Measurements from ENCODE around the gene ANKRD28. TPM values are rescaled to one million over a fixed set of nuclear protein-coding genes. Genes with fewer than 3 reads are reported as not detected.
"Not testable (repeated sequence)": the region's sequence is repeated elsewhere in the genome, so short reads cannot be mapped to it uniquely, and the experiment has no call there.

The ANKRD28 gene
- total RNA-seq, 1 donor from 2014 or later, result 60.6 TPM

GRCh38 chr3:15755780-15756179, 42.0 kb downstream of the ANKRD28 start:
- no peak for FAIRE-seq
- Histone ChIP-seq H3K4me3 (ENCODE audit: low read depth, low read length) (no peak overlapping the region), H3K36me3 (ENCODE audit: control insufficient read depth, insufficient read depth, low read length) (no peaks in the 10 kb centered on the region), H3K27me3 (ENCODE audit: control insufficient read depth, insufficient read depth, low read length) (no peaks in the 10 kb centered on the region)
- TF ChIP-seq, protein P1, sequence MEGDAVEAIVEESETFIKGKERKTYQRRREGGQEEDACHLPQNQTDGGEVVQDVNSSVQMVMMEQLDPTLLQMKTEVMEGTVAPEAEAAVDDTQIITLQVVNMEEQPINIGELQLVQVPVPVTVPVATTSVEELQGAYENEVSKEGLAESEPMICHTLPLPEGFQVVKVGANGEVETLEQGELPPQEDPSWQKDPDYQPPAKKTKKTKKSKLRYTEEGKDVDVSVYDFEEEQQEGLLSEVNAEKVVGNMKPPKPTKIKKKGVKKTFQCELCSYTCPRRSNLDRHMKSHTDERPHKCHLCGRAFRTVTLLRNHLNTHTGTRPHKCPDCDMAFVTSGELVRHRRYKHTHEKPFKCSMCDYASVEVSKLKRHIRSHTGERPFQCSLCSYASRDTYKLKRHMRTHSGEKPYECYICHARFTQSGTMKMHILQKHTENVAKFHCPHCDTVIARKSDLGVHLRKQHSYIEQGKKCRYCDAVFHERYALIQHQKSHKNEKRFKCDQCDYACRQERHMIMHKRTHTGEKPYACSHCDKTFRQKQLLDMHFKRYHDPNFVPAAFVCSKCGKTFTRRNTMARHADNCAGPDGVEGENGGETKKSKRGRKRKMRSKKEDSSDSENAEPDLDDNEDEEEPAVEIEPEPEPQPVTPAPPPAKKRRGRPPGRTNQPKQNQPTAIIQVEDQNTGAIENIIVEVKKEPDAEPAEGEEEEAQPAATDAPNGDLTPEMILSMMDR (IDR thresholded peaks at IDR 0.05; ENCODE audit: insufficient read depth, low read length, severe bottlenecking), result no peak
- no peak for DNase-seq (ENCODE audit: low read depth)

- no peak overlapping the region for H3K4me3 ChIP-seq (ENCODE audit: low read depth, low read length)
These were observed 42.6 kb downstream of the ANKRD28 start for GRCh38 chr3:15755181-15755580.

GRCh38 chr3:15754047-15754446, 43.7 kb downstream of the ANKRD28 start:
- H3K4me3 ChIP-seq (ENCODE audit: low read depth, low read length), result no peak overlapping the region
- FAIRE-seq (no peak), DNase-seq (ENCODE audit: low read depth) (peak; percentile 81)
- H3K27me3 ChIP-seq (ENCODE audit: control insufficient read depth, insufficient read depth, low read length), result no peaks in the 10 kb centered on the region
- TF ChIP-seq, protein P1 (IDR thresholded peaks at IDR 0.05; ENCODE audit: insufficient read depth, low read length, severe bottlenecking), result no peak
- H3K36me3 ChIP-seq (ENCODE audit: control insufficient read depth, insufficient read depth, low read length), result peaks cover 1% of the 10 kb centered on the region

More at GRCh38 chr3:15755181-15755580, 42.6 kb downstream of the ANKRD28 start:
- no peak for DNase-seq (ENCODE audit: low read depth)
- Histone ChIP-seq H3K27me3 (ENCODE audit: control insufficient read depth, insufficient read depth, low read length) (no peaks in the 10 kb centered on the region), H3K36me3 (ENCODE audit: control insufficient read depth, insufficient read depth, low read length) (peaks cover 1% of the 10 kb centered on the region)
- no peak for FAIRE-seq
- TF ChIP-seq, protein P1 (IDR thresholded peaks at IDR 0.05; ENCODE audit: insufficient read depth, low read length, severe bottlenecking), result no peak

- FAIRE-seq (no peak), DNase-seq (ENCODE audit: low read depth) (peak; percentile 1)
- TF ChIP-seq, protein P1 (IDR thresholded peaks at IDR 0.05; ENCODE audit: insufficient read depth, low read length, severe bottlenecking), result no peak
- Histone ChIP-seq H3K4me3 (ENCODE audit: low read depth, low read length) (no peak overlapping the region), H3K27me3 (ENCODE audit: control insufficient read depth, insufficient read depth, low read length) (no peaks in the 10 kb centered on the region), H3K36me3 (ENCODE audit: control insufficient read depth, insufficient read depth, low read length) (peaks cover 1% of the 10 kb centered on the region)
These were observed 44.6 kb downstream of the ANKRD28 start for GRCh38 chr3:15753056-15753710.

GRCh38 chr3:15750879-15751278, 46.9 kb downstream of the ANKRD28 start:
- no peak for DNase-seq (ENCODE audit: low read depth)
- peaks cover 1% of the 10 kb centered on the region for H3K36me3 ChIP-seq (ENCODE audit: control insufficient read depth, insufficient read depth, low read length)
- H3K27me3 ChIP-seq (ENCODE audit: control insufficient read depth, insufficient read depth, low read length), result no peaks in the 10 kb centered on the region
- FAIRE-seq, result no peak
- H3K4me3 ChIP-seq (ENCODE audit: low read depth, low read length), result no peak overlapping the region
- TF ChIP-seq, protein P1 (IDR thresholded peaks at IDR 0.05; ENCODE audit: insufficient read depth, low read length, severe bottlenecking), result no peak

DNA sequence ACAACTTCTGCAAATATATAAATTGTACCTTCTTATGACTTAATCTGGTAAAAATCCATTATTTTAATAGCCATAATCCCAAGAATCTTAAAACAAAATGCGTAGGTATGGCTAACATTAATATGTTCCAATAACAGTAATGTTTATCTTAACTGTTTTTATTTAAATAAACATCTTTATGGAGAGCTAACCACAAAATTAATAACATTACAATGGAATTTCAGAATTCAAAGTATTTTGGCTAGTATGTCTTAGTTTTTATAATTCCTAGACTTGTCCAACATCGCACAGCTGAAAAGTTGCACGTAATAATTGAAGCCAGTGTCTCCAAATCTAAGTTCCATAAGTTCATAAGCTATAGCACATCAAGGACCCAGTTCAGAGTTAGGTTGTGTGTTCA, 47.6 kb downstream of the ANKRD28 start:
- DNase-seq (ENCODE audit: low read depth), result no peak
- FAIRE-seq, result no peak
- Histone ChIP-seq H3K4me3 (ENCODE audit: low read depth, low read length) (no peak overlapping the region), H3K27me3 (ENCODE audit: control insufficient read depth, insufficient read depth, low read length) (no peaks in the 10 kb centered on the region), H3K36me3 (ENCODE audit: control insufficient read depth, insufficient read depth, low read length) (peaks cover 1% of the 10 kb centered on the region)
- TF ChIP-seq, protein P1 (IDR thresholded peaks at IDR 0.05; ENCODE audit: insufficient read depth, low read length, severe bottlenecking), result no peak

- not testable (repeated sequence) for FAIRE-seq; DNase-seq (ENCODE audit: low read depth); H3K36me3 ChIP-seq (ENCODE audit: control insufficient read depth, insufficient read depth, low read length); H3K27me3 ChIP-seq (ENCODE audit: control insufficient read depth, insufficient read depth, low read length); H3K4me3 ChIP-seq (ENCODE audit: low read depth, low read length)
These were observed 51.9 kb downstream of the ANKRD28 start for GRCh38 chr3:15745896-15746295.

Data from bronchial epithelial cell (primary cell).